Eye (tissue), 1 donor: ENCODE data around the gene CCDC38.

Experiments used
- DNase-seq: peaks from one replicate; pipeline ENCODE4 v3.0.0-alpha.2; 2015

Gene CCDC38

GRCh38 chr12:95830335-95831089, 111.9 kb downstream of the CCDC38 start:
- DNase-seq: no peak

- no peak for DNase-seq
These were observed 113.0 kb downstream of the CCDC38 start for GRCh38 chr12:95829395-95829794.

GRCh38 chr12:95820096-95820703, 122.2 kb downstream of the CCDC38 start:
- peak; percentile 73 for DNase-seq
